Measurements from ENCODE around the gene ADIPOR2.

GRCh38 chr12:1696800-1697199 lies 5.9 kb downstream of the ADIPOR2 start:
- no peak for TF ChIP-seq EZH2 (IDR thresholded peaks at IDR 0.05; ENCODE audit: low read length, missing control alignments)
- TF ChIP-seq CTCF (conservative IDR thresholded peaks at IDR 0.05 in 1 of 2, IDR thresholded peaks at IDR 0.05 in 1 of 2; ENCODE audit: low read depth in 1 of 2, low read length in 2 of 2), result no peak

Data from fibroblast of lung (primary cell).